Regular cardiac myocyte (primary cell): Measurements from ENCODE around the gene TMEM125. TPM values are rescaled to one million over a fixed set of nuclear protein-coding genes. Genes with fewer than 3 reads are reported as not detected.

Experiments
- total RNA-seq: library from RNA; depleted of rRNA; stranded (reverse); fragments of >200 nt; gene quantifications from 2 replicates; pipeline ENCODE4 v1.2.3, GENCODE V29; 2014

The TMEM125 gene
- under 0.01 TPM in 1 of 2 replicates, not detected in the other for total RNA-seq

GRCh38 chr1:43269627-43270375 lies at the start of gene TMEM125:
TSS of gene TMEM125 (plus strand) at chr1:43269983. CDS start at chr1:43272723, 2,740 bp downstream.

GRCh38 chr1:43285269-43285990 lies 15.6 kb downstream of the TMEM125 start, which contains the start of gene C1orf210:
TSS of gene C1orf210 (minus strand) at chr1:43285581. CDS start at chr1:43283270, 2,311 bp downstream.

GRCh38 chr1:43300378-43301094 lies 30.8 kb downstream of the TMEM125 start, which contains the start of gene TIE1:
TSS of gene TIE1 (plus strand) at chr1:43300982. CDS start at chr1:43301072, 90 bp downstream.

Other genes starting within 250 kb of the TMEM125 start
- 59.5 and 210 TPM in 2 replicates for gene EBNA1BP2, start 97.7 kb upstream of the TMEM125 start, total RNA-seq
- gene CFAP57, start 97.7 kb upstream of the TMEM125 start, total RNA-seq, result 0.19 and 0.28 TPM in 2 replicates
- gene C1orf210, start 15.6 kb downstream of the TMEM125 start, total RNA-seq, result not detected in 2 replicates
- gene TIE1, start 31.0 kb downstream of the TMEM125 start, total RNA-seq, result 4.2 and 6.3 TPM in 2 replicates
- not detected in 2 replicates for gene MPL, start 67.8 kb downstream of the TMEM125 start, total RNA-seq
- 6.8 and 161 TPM in 2 replicates for gene CDC20, start 89.0 kb downstream of the TMEM125 start, total RNA-seq
- gene ELOVL1, start 98.0 kb downstream of the TMEM125 start, total RNA-seq, result 30.2 and 69.6 TPM in 2 replicates
- 57.2 and 92.4 TPM in 2 replicates for gene MED8, start 119.8 kb downstream of the TMEM125 start, total RNA-seq
- gene SZT2, start 119.9 kb downstream of the TMEM125 start, total RNA-seq, result 19.9 and 20.6 TPM in 2 replicates
- gene HYI, start 183.9 kb downstream of the TMEM125 start, total RNA-seq, result 45.1 and 92.4 TPM in 2 replicates